Activated T-helper 1 cell treated with anti-CD3 and anti-CD28 coated beads, Interleukin-12 subunit alpha, Interleukin-12 subunit beta, Interleukin-2, Interleukin-4 antibody, amounts not matched to agents 30 ng/mL and 10 ng/mL and 1 ng/mL, durations not matched to agents 14 hours and 24 hours and 36 hours (primary cell): ENCODE data around the gene TOP1. TPM values are rescaled to one million over a fixed set of nuclear protein-coding genes. Genes with fewer than 3 reads are reported as not detected.

Source experiments
- DNase-seq: peaks from one replicate; pipeline ENCODE4 v3.0.0; 2021; ENCODE audit warnings: low spot score
- H3K27ac Mint-ChIP-seq: one replicate; pipeline ENCODE4 v1.8.0; 2021; ENCODE audit warnings: mild to moderate bottlenecking, mixed read lengths
- H3K27me3 Mint-ChIP-seq: one replicate; pipeline ENCODE4 v1.8.0; 2022; ENCODE audit warnings: mild to moderate bottlenecking, moderate library complexity, mixed read lengths; ENCODE audit not compliant: insufficient read depth
- H3K36me3 Mint-ChIP-seq: one replicate; pipeline ENCODE4 v1.8.0; 2021; ENCODE audit warnings: low read depth, mixed read lengths
- H3K4me1 Mint-ChIP-seq: one replicate; pipeline ENCODE4 v1.8.0; 2021; ENCODE audit warnings: low read depth, mixed read lengths
- H3K4me3 Mint-ChIP-seq: one replicate; pipeline ENCODE4 v1.8.0; 2021; ENCODE audit warnings: mild to moderate bottlenecking, moderate library complexity, mixed read lengths
- H3K9me3 Mint-ChIP-seq: one replicate; pipeline ENCODE4 v1.8.0; 2021; ENCODE audit warnings: mixed read lengths
- intact Hi-C: fragments of 100-400 bp; cut with micrococcal nuclease; formaldehyde crosslinking; loops from one replicate; pipeline ENCODE4 v1.15.1; 2024
- total RNA-seq: library from RNA; stranded (reverse); gene quantifications from 2 replicates; pipeline ENCODE4 v1.2.3, GENCODE V29; 2022

The TOP1 gene
- total RNA-seq, 1 donor from 2014 or later, result 120 TPM

DNA sequence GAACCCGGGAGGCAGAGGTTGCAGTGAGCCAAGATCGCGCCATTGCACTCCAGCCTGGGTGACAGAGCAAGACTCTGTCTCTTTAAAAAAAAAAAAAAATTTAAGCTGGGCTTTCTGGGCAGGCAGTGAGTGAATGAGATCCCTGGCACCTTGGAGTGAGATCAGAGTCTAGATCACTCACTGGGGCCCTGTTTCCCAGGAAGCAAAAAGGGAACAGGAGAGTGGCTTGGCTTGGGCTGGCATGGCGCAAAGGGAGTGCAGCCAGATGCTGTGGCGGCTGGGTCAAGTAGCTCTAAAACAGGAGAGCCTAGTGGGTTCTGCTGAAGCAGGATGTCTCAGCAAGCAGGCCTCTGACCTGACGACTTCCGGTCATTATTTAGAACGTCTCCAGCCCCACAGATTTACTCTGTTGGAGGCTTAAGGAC is 119.2 kb downstream of the TOP1 start:
- H3K27me3 Mint-ChIP-seq, result no peaks in the 10 kb centered on the region
- H3K36me3 Mint-ChIP-seq, result peaks cover 42% of the 10 kb centered on the region
- no peaks in the 10 kb centered on the region for H3K9me3 Mint-ChIP-seq
- H3K4me1 Mint-ChIP-seq, result peaks cover 97% of the 10 kb centered on the region
- intact Hi-C loops, result no loop called here
- H3K27ac Mint-ChIP-seq, result peak overlapping the region; percentile 73
- H3K4me3 Mint-ChIP-seq, result peak overlapping the region; percentile 38
- DNase-seq, result no peak

DNA sequence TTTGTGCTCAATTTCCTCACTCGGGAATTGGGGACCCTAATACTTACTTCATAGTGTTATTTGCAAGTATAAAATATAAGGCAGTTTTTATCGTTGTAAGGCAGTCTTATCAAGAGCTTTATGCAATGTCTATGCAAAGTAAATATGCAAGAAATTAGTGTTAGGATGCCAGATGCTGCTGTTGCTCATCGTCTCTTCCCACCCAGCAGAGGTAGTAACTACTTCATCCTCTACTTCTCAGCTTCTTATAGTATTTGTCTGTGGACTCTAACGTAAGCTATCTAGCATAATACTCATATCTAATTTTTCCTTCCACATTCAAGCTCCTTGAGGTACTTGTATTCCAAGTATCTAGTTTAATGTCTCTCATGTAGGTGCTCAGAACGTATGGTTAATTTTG is 120.3 kb downstream of the TOP1 start:
- Mint-ChIP-seq H3K27me3 (no peaks in the 10 kb centered on the region), H3K27ac (peak overlapping the region; percentile 70), H3K9me3 (no peaks in the 10 kb centered on the region), H3K4me3 (peak overlapping the region; percentile 21), H3K4me1 (peaks cover 94% of the 10 kb centered on the region), H3K36me3 (peaks cover 44% of the 10 kb centered on the region)
- intact Hi-C loops, result no loop called here
- no peak for DNase-seq

- no peak for DNase-seq
- peak overlapping the region; percentile 91 for H3K27ac Mint-ChIP-seq
- no peaks in the 10 kb centered on the region for H3K9me3 Mint-ChIP-seq
- peak overlapping the region; percentile 50 for H3K4me3 Mint-ChIP-seq
- intact Hi-C loops, result loop anchor here (1.0 kb wide), 1 partner anchor 8 kb away; no protein-coding TSS in a partner anchor
- H3K27me3 Mint-ChIP-seq, result no peaks in the 10 kb centered on the region
- peaks cover 36% of the 10 kb centered on the region for H3K36me3 Mint-ChIP-seq
- peaks cover 94% of the 10 kb centered on the region for H3K4me1 Mint-ChIP-seq
Measured at GRCh38 chr20:41150664-41151063, 122.0 kb downstream of the TOP1 start.

DNA sequence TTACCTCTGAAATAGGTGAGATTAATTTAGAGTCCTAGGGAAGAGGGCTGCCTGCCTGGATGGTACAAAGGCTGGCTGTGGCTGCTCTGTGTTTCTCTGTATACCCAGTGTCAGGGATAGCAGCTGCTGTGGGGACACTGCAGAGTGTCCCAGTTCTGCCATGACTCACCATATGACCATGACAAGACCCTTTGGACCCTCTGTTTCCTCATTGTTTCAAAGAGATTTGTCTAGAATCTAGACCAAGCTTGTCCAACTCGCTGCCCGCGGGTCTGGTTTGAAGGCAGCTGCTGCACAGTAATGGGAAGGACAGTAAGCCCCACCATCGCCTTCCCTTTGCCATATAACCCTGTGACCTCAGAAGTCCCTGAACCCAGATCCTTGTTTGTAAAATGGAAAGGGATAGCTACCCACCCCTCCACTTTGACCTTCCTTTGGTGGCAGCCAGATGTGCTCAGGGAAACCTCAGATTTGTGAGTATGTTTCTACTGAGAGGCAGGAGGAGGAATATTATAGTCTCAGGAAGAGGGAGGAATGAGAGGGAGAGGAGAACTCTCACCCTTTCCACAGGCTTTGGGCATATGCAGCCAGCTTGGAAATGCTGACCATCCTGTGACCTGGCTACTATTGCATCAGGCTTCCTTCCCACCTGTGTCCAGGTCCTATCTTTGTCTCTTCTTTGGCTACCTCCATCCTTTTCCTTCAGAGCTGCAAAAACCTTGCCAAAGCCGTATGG is 122.7 kb downstream of the TOP1 start:
- intact Hi-C loops, result no loop called here
- peaks cover 94% of the 10 kb centered on the region for H3K4me1 Mint-ChIP-seq
- H3K4me3 Mint-ChIP-seq, result peak overlapping the region; percentile 50
- no peaks in the 10 kb centered on the region for H3K27me3 Mint-ChIP-seq
- no peak for DNase-seq
- no peaks in the 10 kb centered on the region for H3K9me3 Mint-ChIP-seq
- H3K27ac Mint-ChIP-seq, result peak overlapping the region; percentile 91
- peaks cover 37% of the 10 kb centered on the region for H3K36me3 Mint-ChIP-seq

GRCh38 chr20:41152108-41152757 is 123.6 kb downstream of the TOP1 start:
- Mint-ChIP-seq H3K36me3 (peaks cover 30% of the 10 kb centered on the region), H3K4me1 (peaks cover 94% of the 10 kb centered on the region), H3K27ac (peak overlapping the region; percentile 80), H3K27me3 (no peaks in the 10 kb centered on the region), H3K4me3 (peak overlapping the region; percentile 58), H3K9me3 (no peaks in the 10 kb centered on the region)
- intact Hi-C loops, result no loop called here
- DNase-seq, result no peak

GRCh38 chr20:41154436-41155176 is 126.0 kb downstream of the TOP1 start:
- no peak for DNase-seq
- Mint-ChIP-seq H3K27ac (peak overlapping the region; percentile 98), H3K36me3 (peaks cover 26% of the 10 kb centered on the region), H3K27me3 (no peaks in the 10 kb centered on the region), H3K4me1 (peaks cover 97% of the 10 kb centered on the region), H3K9me3 (no peaks in the 10 kb centered on the region), H3K4me3 (peak overlapping the region; percentile 17)
- intact Hi-C loops, result loop anchor here (5.0 kb wide), 1 partner anchor 288 kb away; no protein-coding TSS in a partner anchor

DNA sequence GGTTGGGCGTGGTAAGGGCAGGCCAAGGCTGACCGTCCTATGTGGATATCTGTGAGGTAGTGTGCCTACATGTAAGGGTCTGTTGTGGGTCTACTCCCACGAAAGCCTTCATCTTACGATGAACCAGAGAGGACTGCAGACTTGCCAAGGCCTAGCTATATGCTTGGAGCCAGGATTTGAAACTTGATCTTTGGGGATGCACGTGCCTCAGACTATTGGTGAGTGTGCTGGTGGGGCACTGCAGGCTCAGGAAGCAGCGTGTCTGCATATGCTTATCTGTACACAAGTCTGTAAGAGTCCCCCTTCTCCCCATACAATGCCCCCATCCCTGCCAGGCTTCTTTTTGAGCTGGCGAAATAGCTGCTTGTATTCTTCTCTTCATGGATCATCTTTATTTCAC is 126.6 kb downstream of the TOP1 start:
- no peak for DNase-seq
- Mint-ChIP-seq H3K27me3 (no peaks in the 10 kb centered on the region), H3K36me3 (peaks cover 31% of the 10 kb centered on the region), H3K4me1 (peaks cover 97% of the 10 kb centered on the region), H3K9me3 (no peaks in the 10 kb centered on the region), H3K4me3 (peak overlapping the region; percentile 17), H3K27ac (peak overlapping the region; percentile 98)
- intact Hi-C loops, result loop anchor here (5.0 kb wide), 1 partner anchor 287 kb away; no protein-coding TSS in a partner anchor

DNA sequence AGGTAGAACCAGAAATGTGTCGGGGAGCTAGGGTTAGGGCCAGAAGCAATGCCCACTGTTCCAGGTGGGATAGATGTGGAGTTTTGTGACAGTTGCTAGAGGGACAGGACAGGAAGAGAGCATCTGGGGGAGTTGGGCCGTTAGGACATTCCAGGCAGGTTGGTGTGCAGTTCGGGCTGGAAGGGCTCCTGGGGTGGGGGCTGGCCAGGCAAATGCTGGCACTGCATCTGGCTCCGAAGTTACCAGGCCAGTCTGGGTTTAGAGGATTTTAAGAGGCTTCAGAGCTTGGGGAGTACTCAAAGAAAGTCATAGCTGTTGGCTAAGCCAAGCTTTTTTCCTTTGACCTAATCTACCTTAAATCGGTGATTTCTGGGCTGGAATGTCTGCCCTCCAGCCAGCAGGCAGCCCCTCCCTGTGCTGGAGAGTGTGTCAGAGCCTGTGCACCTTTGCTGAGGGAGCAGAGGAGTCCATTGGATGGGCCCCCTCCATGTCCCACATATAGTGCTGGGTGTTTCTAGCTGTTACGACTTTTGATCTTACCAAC is 129.5 kb downstream of the TOP1 start:
- Mint-ChIP-seq H3K9me3 (no peaks in the 10 kb centered on the region), H3K36me3 (peaks cover 43% of the 10 kb centered on the region), H3K27ac (peak overlapping the region; percentile 98), H3K4me1 (peaks cover 87% of the 10 kb centered on the region), H3K4me3 (peak overlapping the region; percentile 82), H3K27me3 (no peaks in the 10 kb centered on the region)
- DNase-seq, result no peak
- intact Hi-C loops, result loop anchor here (5.0 kb wide), 1 partner anchor 284 kb away; no protein-coding TSS in a partner anchor

GRCh38 chr20:41159547-41159946 is 130.9 kb downstream of the TOP1 start:
- Mint-ChIP-seq H3K27ac (peak overlapping the region; percentile 98), H3K27me3 (no peaks in the 10 kb centered on the region), H3K9me3 (no peaks in the 10 kb centered on the region), H3K4me1 (peaks cover 77% of the 10 kb centered on the region), H3K4me3 (peak overlapping the region; percentile 10), H3K36me3 (peaks cover 52% of the 10 kb centered on the region)
- intact Hi-C loops, result loop anchor here (5.0 kb wide), 1 partner anchor 283 kb away; no protein-coding TSS in a partner anchor
- DNase-seq, result no peak

GRCh38 chr20:41160686-41161085 is 132.1 kb downstream of the TOP1 start:
- no peak for DNase-seq

DNA sequence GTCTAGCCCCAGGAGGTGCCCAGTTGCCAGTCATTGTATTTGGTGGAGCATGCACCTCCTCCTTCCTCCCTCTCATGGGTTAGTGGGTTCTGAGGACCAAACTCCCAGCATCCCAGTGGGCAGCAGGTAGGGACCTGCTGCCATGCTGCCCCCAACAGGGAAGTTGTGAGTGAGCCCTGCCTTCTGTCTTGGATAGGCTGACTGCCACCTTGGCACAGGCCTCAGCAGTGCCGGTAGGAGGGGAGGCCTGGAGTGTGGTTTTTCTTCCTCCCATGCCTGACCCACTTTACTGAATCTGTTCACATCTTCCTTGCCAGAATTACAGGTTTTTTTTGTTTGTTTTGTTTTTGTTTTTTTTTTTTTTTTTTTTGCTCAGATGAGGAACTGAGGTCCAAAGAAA is 133.3 kb downstream of the TOP1 start:
- Mint-ChIP-seq H3K4me3 (peak overlapping the region; percentile 24), H3K27me3 (no peaks in the 10 kb centered on the region), H3K4me1 (peaks cover 59% of the 10 kb centered on the region), H3K36me3 (peaks cover 64% of the 10 kb centered on the region), H3K27ac (peak overlapping the region; percentile 80), H3K9me3 (no peaks in the 10 kb centered on the region)
- intact Hi-C loops, result no loop called here
- DNase-seq, result no peak

More at GRCh38 chr20:41160686-41161085, 132.1 kb downstream of the TOP1 start:
- Mint-ChIP-seq H3K27me3 (no peaks in the 10 kb centered on the region), H3K9me3 (no peaks in the 10 kb centered on the region), H3K4me3 (peak overlapping the region; percentile 5), H3K36me3 (peaks cover 54% of the 10 kb centered on the region), H3K4me1 (peaks cover 65% of the 10 kb centered on the region), H3K27ac (peak overlapping the region; percentile 98)
- intact Hi-C loops, result no loop called here

DNA sequence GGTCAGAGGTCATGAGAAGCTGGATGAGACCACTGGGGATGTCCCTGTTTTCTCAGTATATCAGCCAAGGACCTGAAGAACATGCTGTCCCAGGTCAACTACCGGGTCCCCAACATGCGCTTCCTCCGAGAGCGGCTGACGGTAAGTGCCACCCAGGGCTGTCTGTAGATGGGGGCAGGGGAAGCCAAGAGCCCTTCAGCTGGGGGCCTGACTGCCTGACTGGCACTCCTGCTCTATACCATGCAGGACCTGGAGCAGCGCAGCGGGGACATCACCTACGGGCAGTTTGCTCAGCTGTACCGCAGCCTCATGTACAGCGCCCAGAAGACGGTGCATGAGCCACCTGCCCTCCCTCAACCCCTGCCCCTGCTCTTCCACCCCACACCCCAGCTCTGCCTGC is 133.8 kb downstream of the TOP1 start:
- intact Hi-C loops, result no loop called here
- H3K27ac Mint-ChIP-seq, result peak overlapping the region; percentile 80

More for the DNA sequence above, 133.8 kb downstream of the TOP1 start:
- Mint-ChIP-seq H3K9me3 (no peaks in the 10 kb centered on the region), H3K4me1 (peaks cover 59% of the 10 kb centered on the region), H3K36me3 (peaks cover 69% of the 10 kb centered on the region), H3K27me3 (no peaks in the 10 kb centered on the region), H3K4me3 (no peak overlapping the region)
- no peak for DNase-seq
